Karpas-422 (cell line): ENCODE data around the gene DMD. TPM values are rescaled to one million over a fixed set of nuclear protein-coding genes. Genes with fewer than 3 reads are reported as not detected.
A peak's percentile ranks its signal among the peaks of the same experiment; 100 is the strongest.

Experiments used
- DNase-seq: peaks from one replicate; pipeline ENCODE4 v3.0.0-alpha.2; 2015
- H2AFZ ChIP-seq: fragments of 200-600 bp; sonication (generic); 2 replicates; pipeline ENCODE4 v1.6.1; 2014; ENCODE audit warnings: antibody characterized with exemption, low read length, mixed read lengths
- H3K27ac ChIP-seq: fragments of 200-600 bp; sonication (generic); 2 replicates; pipeline ENCODE4 v1.5.1; 2014; ENCODE audit warnings: mild to moderate bottlenecking, low read length, moderate library complexity
- H3K27me3 ChIP-seq: fragments of 200-600 bp; sonication (generic); 2 replicates; pipeline ENCODE4 v1.6.1; 2014; ENCODE audit warnings: low read length, mixed read lengths
- H3K36me3 ChIP-seq: fragments of 200-600 bp; sonication (generic); 2 replicates; pipeline ENCODE4 v1.6.1; 2014; ENCODE audit warnings: low read length, mixed read lengths; ENCODE audit not compliant: insufficient read depth
- H3K4me1 ChIP-seq: fragments of 200-600 bp; sonication (generic); 2 replicates; pipeline ENCODE4 v1.6.1; 2014; ENCODE audit warnings: mild to moderate bottlenecking, low read length, mixed read lengths
- H3K4me2 ChIP-seq: fragments of 200-600 bp; sonication (generic); 2 replicates; pipeline ENCODE4 v1.6.1; 2014; ENCODE audit warnings: low read length, low read depth, mild to moderate bottlenecking; ENCODE audit not compliant: poor library complexity, severe bottlenecking
- H3K4me3 ChIP-seq: fragments of 200-600 bp; sonication (generic); 2 replicates; pipeline ENCODE4 v1.5.1; 2014; ENCODE audit warnings: mild to moderate bottlenecking, antibody characterized with exemption, low read length, mixed read lengths
- H3K79me2 ChIP-seq: fragments of 200-600 bp; sonication (generic); 2 replicates; pipeline ENCODE4 v1.6.1; 2014; ENCODE audit warnings: mild to moderate bottlenecking, low read length, mixed read lengths
- H3K9ac ChIP-seq: fragments of 200-600 bp; sonication (generic); 2 replicates; pipeline ENCODE4 v1.6.0; 2014; ENCODE audit warnings: low read length
- H3K9me2 ChIP-seq: fragments of 200-600 bp; sonication (generic), shearing (Covaris generic); replicated peaks from 2 replicates; pipeline ENCODE4 v1.6.0; 2014; ENCODE audit warnings: mild to moderate bottlenecking, low read length, moderate library complexity; ENCODE audit not compliant: insufficient read depth
- H3K9me3 ChIP-seq: fragments of 300-700, 200-600 bp; sonication (generic); 2 replicates; pipeline ENCODE4 v1.6.1; 2014; ENCODE audit warnings: low read length, mixed read lengths
- H4K20me1 ChIP-seq: fragments of 200-600 bp; sonication (generic); 2 replicates; pipeline ENCODE4 v1.6.1; 2014; ENCODE audit warnings: mild to moderate bottlenecking, antibody characterized with exemption, low read length, low read depth; ENCODE audit not compliant: insufficient read depth
- total RNA-seq: library from RNA; depleted of rRNA; stranded (reverse); fragments of >200 nt; shearing (Covaris generic); gene quantifications from 2 replicates; pipeline ENCODE4 v1.2.3, GENCODE V29; 2014; ENCODE audit warnings: low replicate concordance

Gene DMD
- total RNA-seq, 1 experiment from 2014 or later, result not detected

- no peak overlapping the region for H3K4me3 ChIP-seq
- no peak overlapping the region for H2AFZ ChIP-seq
- no peaks in the 10 kb centered on the region for H3K9me3 ChIP-seq
- H3K9ac ChIP-seq, result no peak overlapping the region
- no peaks in the 10 kb centered on the region for H3K9me2 ChIP-seq
- DNase-seq, result no peak
- H3K79me2 ChIP-seq, result no peaks in the 10 kb centered on the region
- no peaks in the 10 kb centered on the region for H4K20me1 ChIP-seq
- no peaks in the 10 kb centered on the region for H3K27me3 ChIP-seq
- no peak overlapping the region for H3K27ac ChIP-seq
- H3K4me2 ChIP-seq, result no peak overlapping the region
- no peaks in the 10 kb centered on the region for H3K4me1 ChIP-seq
- H3K36me3 ChIP-seq, result no peaks in the 10 kb centered on the region
Observed at GRCh38 chrX:31224381-31225012, 1986.9 kb downstream of the DMD start.

GRCh38 chrX:31223817-31224216 lies 1987.5 kb downstream of the DMD start:
- no peaks in the 10 kb centered on the region for H3K4me1 ChIP-seq
- no peaks in the 10 kb centered on the region for H4K20me1 ChIP-seq
- no peaks in the 10 kb centered on the region for H3K36me3 ChIP-seq
- H3K27me3 ChIP-seq, result no peaks in the 10 kb centered on the region
- no peak overlapping the region for H3K27ac ChIP-seq
- no peak overlapping the region for H2AFZ ChIP-seq
- no peak for DNase-seq
- H3K9me2 ChIP-seq, result no peaks in the 10 kb centered on the region
- H3K9ac ChIP-seq, result no peak overlapping the region
- H3K79me2 ChIP-seq, result no peaks in the 10 kb centered on the region
- no peaks in the 10 kb centered on the region for H3K9me3 ChIP-seq
- H3K4me3 ChIP-seq, result no peak overlapping the region
- no peak overlapping the region for H3K4me2 ChIP-seq

- H3K9me3 ChIP-seq, result no peaks in the 10 kb centered on the region
- no peaks in the 10 kb centered on the region for H3K36me3 ChIP-seq
- no peak overlapping the region for H2AFZ ChIP-seq
- DNase-seq, result no peak
- no peaks in the 10 kb centered on the region for H4K20me1 ChIP-seq
- no peaks in the 10 kb centered on the region for H3K4me1 ChIP-seq
- no peaks in the 10 kb centered on the region for H3K9me2 ChIP-seq
- H3K27ac ChIP-seq, result no peak overlapping the region
- no peak overlapping the region for H3K9ac ChIP-seq
- no peak overlapping the region for H3K4me3 ChIP-seq
- no peaks in the 10 kb centered on the region for H3K27me3 ChIP-seq
- H3K79me2 ChIP-seq, result no peaks in the 10 kb centered on the region
- H3K4me2 ChIP-seq, result no peak overlapping the region
Observed at GRCh38 chrX:31222946-31223345, 1988.4 kb downstream of the DMD start.

GRCh38 chrX:31219174-31219573 lies 1992.2 kb downstream of the DMD start:
- Histone ChIP-seq H3K4me3 (no peak overlapping the region), H2AFZ (no peak overlapping the region), H3K9me2 (no peaks in the 10 kb centered on the region), H3K4me1 (no peaks in the 10 kb centered on the region), H3K27ac (no peak overlapping the region), H3K27me3 (no peaks in the 10 kb centered on the region), H4K20me1 (no peaks in the 10 kb centered on the region), H3K4me2 (no peak overlapping the region), H3K36me3 (no peaks in the 10 kb centered on the region), H3K9ac (no peak overlapping the region), H3K79me2 (no peaks in the 10 kb centered on the region), H3K9me3 (no peaks in the 10 kb centered on the region)
- DNase-seq, result no peak

- H3K4me3 ChIP-seq, result no peak overlapping the region
- no peaks in the 10 kb centered on the region for H3K4me1 ChIP-seq
- H3K4me2 ChIP-seq, result no peak overlapping the region
- no peaks in the 10 kb centered on the region for H3K9me2 ChIP-seq
- no peaks in the 10 kb centered on the region for H4K20me1 ChIP-seq
- H2AFZ ChIP-seq, result no peak overlapping the region
- H3K27ac ChIP-seq, result no peak overlapping the region
- no peak for DNase-seq
- H3K27me3 ChIP-seq, result no peaks in the 10 kb centered on the region
- H3K9me3 ChIP-seq, result no peaks in the 10 kb centered on the region
- no peak overlapping the region for H3K9ac ChIP-seq
- H3K79me2 ChIP-seq, result no peaks in the 10 kb centered on the region
- no peaks in the 10 kb centered on the region for H3K36me3 ChIP-seq
Observed at GRCh38 chrX:31217084-31217483, 1994.3 kb downstream of the DMD start.

GRCh38 chrX:31215277-31215815 lies 1996.0 kb downstream of the DMD start:
- H3K27me3 ChIP-seq, result no peaks in the 10 kb centered on the region
- no peaks in the 10 kb centered on the region for H3K4me1 ChIP-seq
- no peaks in the 10 kb centered on the region for H3K79me2 ChIP-seq
- no peak overlapping the region for H3K27ac ChIP-seq
- no peaks in the 10 kb centered on the region for H3K9me3 ChIP-seq
- no peak for DNase-seq
- no peaks in the 10 kb centered on the region for H3K9me2 ChIP-seq
- no peak overlapping the region for H3K4me3 ChIP-seq
- no peak overlapping the region for H3K9ac ChIP-seq
- no peaks in the 10 kb centered on the region for H4K20me1 ChIP-seq
- no peaks in the 10 kb centered on the region for H3K36me3 ChIP-seq
- H2AFZ ChIP-seq, result no peak overlapping the region
- no peak overlapping the region for H3K4me2 ChIP-seq

- H3K9ac ChIP-seq, result no peak overlapping the region
- H4K20me1 ChIP-seq, result no peaks in the 10 kb centered on the region
- no peaks in the 10 kb centered on the region for H3K4me1 ChIP-seq
- H3K9me2 ChIP-seq, result no peaks in the 10 kb centered on the region
- no peak overlapping the region for H2AFZ ChIP-seq
- no peaks in the 10 kb centered on the region for H3K27me3 ChIP-seq
- no peaks in the 10 kb centered on the region for H3K36me3 ChIP-seq
- H3K4me3 ChIP-seq, result no peak overlapping the region
- H3K4me2 ChIP-seq, result no peak overlapping the region
- H3K79me2 ChIP-seq, result no peaks in the 10 kb centered on the region
- no peaks in the 10 kb centered on the region for H3K9me3 ChIP-seq
- DNase-seq, result peak; percentile 62
- no peak overlapping the region for H3K27ac ChIP-seq
Observed at GRCh38 chrX:31213941-31214340, 1997.4 kb downstream of the DMD start.

- Histone ChIP-seq H3K79me2 (no peaks in the 10 kb centered on the region), H3K4me1 (no peaks in the 10 kb centered on the region), H3K36me3 (no peaks in the 10 kb centered on the region), H4K20me1 (no peaks in the 10 kb centered on the region), H3K9me2 (no peaks in the 10 kb centered on the region), H3K9me3 (no peaks in the 10 kb centered on the region), H3K4me3 (no peak overlapping the region), H3K9ac (no peak overlapping the region), H3K4me2 (no peak overlapping the region), H3K27ac (no peak overlapping the region), H2AFZ (no peak overlapping the region), H3K27me3 (no peaks in the 10 kb centered on the region)
- DNase-seq, result no peak
Observed at GRCh38 chrX:31212856-31213748, 1998.2 kb downstream of the DMD start.
